Nephron progenitor cell (in vitro differentiated cells): ENCODE measurements around the gene OR11A1.

ENCODE experiments used
- DNase-seq: peaks from one replicate; pipeline ENCODE4 v3.0.0; 2021
- H3K27ac Mint-ChIP-seq: 2 replicates; pipeline ENCODE4 v1.8.0; 2021; ENCODE audit warnings: mild to moderate bottlenecking, moderate library complexity, mixed read lengths
- H3K27me3 Mint-ChIP-seq: 2 replicates; pipeline ENCODE4 v1.8.0; 2021; ENCODE audit warnings: mild to moderate bottlenecking, low read depth, mixed read lengths; ENCODE audit not compliant: poor library complexity
- H3K36me3 Mint-ChIP-seq: 2 replicates; pipeline ENCODE4 v1.8.0; 2021; ENCODE audit warnings: low read depth, mixed read lengths
- H3K4me1 Mint-ChIP-seq: 2 replicates; pipeline ENCODE4 v1.8.0; 2021; ENCODE audit warnings: mixed read lengths
- H3K4me3 Mint-ChIP-seq: 2 replicates; pipeline ENCODE4 v1.8.0; 2021; ENCODE audit warnings: mild to moderate bottlenecking, moderate library complexity, mixed read lengths
- H3K9me3 Mint-ChIP-seq: 2 replicates; pipeline ENCODE4 v1.8.0; 2021; ENCODE audit warnings: mild to moderate bottlenecking, moderate library complexity, mixed read lengths
- CTCF ChIP-seq: fragments of 200-600 bp; sonication (generic); IDR thresholded peaks from 2 replicates; pipeline ENCODE4 v1.5.0; 2021; ENCODE audit warnings: antibody characterized with exemption

The OR11A1 gene

GRCh38 chr6:29488874-29489273 is 32.0 kb upstream of the OR11A1 start:
- H3K36me3 Mint-ChIP-seq, result no peaks in the 10 kb centered on the region
- no peaks in the 10 kb centered on the region for H3K9me3 Mint-ChIP-seq
- no peaks in the 10 kb centered on the region for H3K4me1 Mint-ChIP-seq
- H3K4me3 Mint-ChIP-seq, result no peak overlapping the region
- no peak for DNase-seq
- no peak for TF ChIP-seq CTCF
- H3K27ac Mint-ChIP-seq, result no peak overlapping the region
- peaks cover 4% of the 10 kb centered on the region for H3K27me3 Mint-ChIP-seq

GRCh38 chr6:29487660-29488059 is 30.8 kb upstream of the OR11A1 start, which contains the start of gene MAS1L:
Gene MAS1L (minus strand): TSS chr6:29487956. CDS start chr6:29487902, 54 bp downstream.
- peaks cover under 1% of the 10 kb centered on the region for H3K9me3 Mint-ChIP-seq
- no peak within 1 kb of the TSS for H3K27ac Mint-ChIP-seq
- TF ChIP-seq CTCF, result no peak
- no peaks in the 10 kb centered on the region for H3K4me1 Mint-ChIP-seq
- no peak within 1 kb of the TSS for H3K4me3 Mint-ChIP-seq
- peaks cover under 1% of the 10 kb centered on the region for H3K27me3 Mint-ChIP-seq
- no peaks in the 10 kb centered on the region for H3K36me3 Mint-ChIP-seq
- DNase-seq, result no peak

GRCh38 chr6:29487131-29487530 is 30.3 kb upstream of the OR11A1 start:
- Mint-ChIP-seq H3K27ac (no peak overlapping the region), H3K4me3 (no peak overlapping the region), H3K4me1 (no peaks in the 10 kb centered on the region), H3K36me3 (no peaks in the 10 kb centered on the region), H3K9me3 (peaks cover 6% of the 10 kb centered on the region), H3K27me3 (no peaks in the 10 kb centered on the region)
- TF ChIP-seq CTCF, result no peak
- DNase-seq, result no peak

- H3K4me1 Mint-ChIP-seq, result no peaks in the 10 kb centered on the region
- no peaks in the 10 kb centered on the region for H3K27me3 Mint-ChIP-seq
- H3K36me3 Mint-ChIP-seq, result no peaks in the 10 kb centered on the region
- H3K9me3 Mint-ChIP-seq, result peaks cover 9% of the 10 kb centered on the region
- no peak for DNase-seq
- TF ChIP-seq CTCF, result no peak
- no peak overlapping the region for H3K4me3 Mint-ChIP-seq
- H3K27ac Mint-ChIP-seq, result no peak overlapping the region
These were observed 29.7 kb upstream of the OR11A1 start for GRCh38 chr6:29486577-29486976.

GRCh38 chr6:29483735-29484134 is 26.9 kb upstream of the OR11A1 start:
- Mint-ChIP-seq H3K4me1 (no peaks in the 10 kb centered on the region), H3K27ac (no peak overlapping the region), H3K4me3 (no peak overlapping the region), H3K36me3 (no peaks in the 10 kb centered on the region), H3K9me3 (peaks cover 13% of the 10 kb centered on the region), H3K27me3 (no peaks in the 10 kb centered on the region)
- TF ChIP-seq CTCF, result no peak
- DNase-seq, result no peak

GRCh38 chr6:29483186-29483585 is 26.3 kb upstream of the OR11A1 start:
- Mint-ChIP-seq H3K36me3 (no peaks in the 10 kb centered on the region), H3K27ac (no peak overlapping the region), H3K4me1 (no peaks in the 10 kb centered on the region), H3K9me3 (peaks cover 13% of the 10 kb centered on the region), H3K4me3 (no peak overlapping the region), H3K27me3 (no peaks in the 10 kb centered on the region)
- no peak for TF ChIP-seq CTCF
- no peak for DNase-seq
